ENCODE results near the gene C4orf36. TPM values are rescaled to one million over a fixed set of nuclear protein-coding genes. Genes with fewer than 3 reads are reported as not detected.

C4orf36 gene
- polyA plus RNA-seq, 1 donor: 0.35 TPM

DNA sequence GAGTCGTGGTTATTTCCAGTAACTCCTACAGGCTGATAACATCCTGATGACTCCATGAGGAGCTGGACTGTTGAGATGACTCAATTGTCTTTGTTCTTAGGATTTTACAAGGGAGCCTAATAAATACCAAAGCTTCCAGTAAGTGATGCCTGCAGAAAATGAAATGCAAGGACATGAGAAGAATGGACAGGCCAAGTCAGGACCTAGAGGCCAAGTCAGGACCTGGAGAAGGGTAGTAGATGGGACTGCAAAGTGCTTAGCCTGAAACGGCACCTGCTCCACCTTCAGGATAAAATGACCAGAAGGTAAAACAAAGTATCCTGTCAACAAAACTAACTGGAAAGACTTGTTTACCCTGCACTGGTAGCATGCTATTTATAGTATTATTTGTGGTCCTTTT, 36.6 kb downstream of the C4orf36 start:
- no peak for DNase-seq

DNA sequence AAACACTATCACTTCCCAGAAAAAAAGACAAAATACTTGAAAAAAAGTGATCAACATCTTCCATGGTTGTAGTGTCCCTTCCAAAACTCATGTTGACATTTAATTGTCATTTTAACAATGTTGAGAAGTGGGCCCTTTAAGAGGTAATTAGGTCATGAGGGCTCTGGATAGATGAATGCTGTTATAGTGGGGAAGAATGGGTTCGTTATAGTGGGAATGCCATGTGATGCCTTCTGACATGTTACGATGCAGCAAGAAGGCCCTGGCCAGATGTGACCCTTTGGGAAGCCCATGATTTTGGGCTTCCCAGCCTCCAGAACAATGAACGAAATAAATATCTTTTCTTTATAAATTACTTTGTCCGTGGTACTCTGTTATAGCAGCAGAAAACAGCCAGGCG, 39.0 kb downstream of the C4orf36 start:
- no peak for DNase-seq

DNA sequence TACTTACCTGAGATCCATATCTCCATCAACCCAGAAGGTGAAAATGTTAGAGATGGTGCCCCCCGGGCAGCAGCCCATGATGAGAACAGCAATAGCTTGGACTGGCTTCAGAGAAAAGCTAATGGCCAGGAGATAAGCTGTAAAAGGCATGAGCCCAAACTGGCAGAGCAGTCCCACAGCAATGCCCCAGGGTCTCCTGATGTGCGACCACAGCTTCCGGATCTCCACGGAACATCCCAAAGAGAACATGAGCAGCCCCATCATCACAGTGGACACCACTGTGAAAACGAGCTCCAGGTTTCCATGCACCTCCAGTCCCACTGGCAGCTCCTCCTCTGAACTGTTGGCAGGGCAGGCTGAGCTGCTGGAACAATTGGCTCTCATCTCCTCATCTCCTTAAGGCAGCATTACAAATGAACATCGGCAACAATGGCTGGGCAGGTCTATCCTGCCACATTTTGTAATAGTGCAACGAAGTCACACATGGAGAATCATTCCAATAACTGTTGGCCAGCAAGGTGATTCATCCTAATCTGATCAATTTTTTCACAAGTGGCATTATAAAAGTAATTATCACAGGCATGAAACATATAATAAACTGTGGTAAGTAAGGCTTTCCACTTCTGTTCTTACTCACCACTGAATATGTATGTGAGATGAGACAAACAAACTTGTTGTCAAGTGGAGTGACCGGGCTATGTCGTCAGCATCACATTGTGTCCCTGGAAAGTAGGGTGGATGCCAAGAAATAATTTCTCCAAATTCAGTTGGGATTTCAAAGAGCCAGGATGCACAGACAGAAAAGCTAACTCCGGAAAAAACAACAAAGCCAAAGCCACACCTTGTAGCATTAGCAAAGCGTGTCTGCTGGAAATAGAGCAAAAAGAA, 43.2 kb downstream of the C4orf36 start, which contains the start of gene SLC10A6:
Gene SLC10A6 (minus strand): TSS at position 653 of the 888 bp plus-strand sequence. CDS start 269 bp downstream, at position 384.
- DNase-seq: peak; percentile 38

DNA sequence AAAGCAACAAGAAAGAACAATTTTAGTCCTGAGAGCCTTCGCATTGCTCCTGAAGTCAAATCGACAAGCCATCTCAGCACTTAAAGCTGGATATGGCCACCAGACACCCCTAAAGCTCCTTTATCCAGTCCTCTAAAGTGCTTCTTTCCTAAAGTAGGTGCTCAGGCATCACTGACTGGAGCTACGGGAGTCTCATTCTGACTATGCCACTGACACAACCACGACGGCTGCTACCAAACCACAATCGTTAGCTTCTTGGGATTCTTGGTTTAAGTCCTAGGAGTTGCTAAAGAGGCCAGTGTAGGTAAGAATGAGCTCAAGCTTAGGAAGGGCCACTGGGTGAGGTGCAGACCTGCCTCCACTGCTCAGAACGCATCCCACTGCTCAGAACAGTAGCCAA, 44.1 kb downstream of the C4orf36 start:
- no peak for DNase-seq

DNA sequence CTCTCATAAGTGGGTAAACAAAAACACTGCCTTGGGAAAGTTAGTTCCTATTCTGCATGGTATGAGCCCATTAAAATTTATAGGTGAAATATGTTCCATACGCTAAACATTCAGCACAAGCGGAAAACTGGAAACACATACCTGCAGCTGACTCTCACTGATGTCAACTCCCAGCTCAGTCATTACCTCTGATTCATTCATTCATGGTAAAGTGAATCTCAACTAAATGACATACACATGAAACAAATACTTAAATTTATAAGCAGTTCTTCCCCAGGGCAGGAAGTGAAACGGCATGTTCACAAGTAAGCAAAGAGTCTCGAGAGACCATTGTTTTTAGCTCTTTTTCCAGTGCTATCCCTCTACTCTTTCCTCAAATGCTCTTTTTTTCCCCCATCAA, 44.7 kb downstream of the C4orf36 start:
- DNase-seq: peak; percentile 12

DNA sequence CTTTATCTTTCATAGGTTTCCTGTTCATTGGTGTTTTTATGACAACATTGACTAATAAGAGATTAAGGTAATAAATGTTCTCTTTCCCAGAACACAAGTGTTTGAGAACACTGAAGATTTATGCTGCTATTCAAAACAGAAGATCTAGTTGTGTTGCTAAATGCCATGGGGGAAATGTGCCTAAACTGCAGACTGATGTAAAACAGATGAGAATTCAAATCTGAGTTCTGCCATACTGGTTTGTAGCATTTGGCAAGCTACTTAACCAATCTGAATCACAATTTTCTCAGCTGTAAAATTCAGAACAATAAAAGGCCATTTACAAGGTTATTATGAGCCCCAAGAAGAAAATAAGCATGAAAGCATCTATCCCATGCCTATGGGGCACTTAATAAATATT, 45.3 kb downstream of the C4orf36 start:
- DNase-seq: no peak

DNA sequence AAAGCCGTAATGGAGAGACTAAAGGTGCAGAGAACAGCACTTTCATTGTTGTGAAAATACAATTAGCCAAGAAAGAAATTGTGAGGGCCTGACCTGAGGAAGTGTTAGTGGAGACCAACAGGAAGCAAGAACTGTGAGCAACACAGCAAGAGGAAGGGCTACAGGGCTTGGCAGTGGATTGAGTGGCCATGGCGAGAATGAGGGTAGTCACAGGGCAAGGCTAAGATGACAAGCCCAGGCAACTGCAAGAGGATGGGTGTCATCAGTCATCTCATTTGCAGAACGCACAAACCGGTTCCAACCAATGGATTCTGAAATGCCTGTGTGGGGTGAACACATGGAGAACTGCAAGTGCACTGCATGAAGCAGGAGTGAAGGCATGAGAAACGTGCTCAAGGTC, 46.6 kb downstream of the C4orf36 start:
- no peak for DNase-seq

DNA sequence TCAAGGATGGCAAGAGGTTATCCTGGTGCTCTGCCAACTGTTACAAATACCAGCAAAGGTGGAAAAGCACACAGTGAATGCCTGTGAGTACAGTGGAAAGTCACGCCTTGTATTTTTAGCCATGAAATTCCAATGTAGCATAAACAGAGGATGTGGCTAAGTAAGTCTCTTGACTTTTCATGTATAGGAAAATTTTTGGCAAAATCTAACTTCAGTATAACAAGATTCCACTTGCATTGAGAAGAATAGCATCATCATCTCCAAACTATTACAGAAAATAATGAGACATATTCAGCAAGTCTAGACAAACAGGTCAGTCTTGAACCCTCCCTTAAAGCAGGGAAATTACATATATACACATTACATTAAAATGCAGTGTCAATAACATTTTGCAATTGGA, 50.9 kb downstream of the C4orf36 start:
- DNase-seq: no peak

DNA sequence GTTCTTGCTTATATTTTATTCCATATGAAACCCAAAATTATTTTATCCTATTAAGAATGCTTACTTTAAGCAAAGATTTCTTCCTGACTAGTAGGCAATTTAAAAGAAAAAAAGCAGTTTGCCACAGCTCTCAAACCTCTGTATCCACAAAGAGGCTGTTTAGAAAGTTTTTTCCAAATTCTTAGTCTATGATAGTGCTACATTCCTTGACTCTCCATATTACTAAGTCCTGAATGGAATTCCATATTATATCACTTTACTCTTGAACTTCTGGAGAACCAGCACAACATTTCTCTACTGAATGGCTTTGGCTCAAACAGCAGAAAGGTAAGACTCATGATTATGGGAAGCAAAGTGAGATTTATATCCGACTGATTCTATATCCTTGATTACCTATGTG, 51.4 kb downstream of the C4orf36 start:
- no peak for DNase-seq

DNA sequence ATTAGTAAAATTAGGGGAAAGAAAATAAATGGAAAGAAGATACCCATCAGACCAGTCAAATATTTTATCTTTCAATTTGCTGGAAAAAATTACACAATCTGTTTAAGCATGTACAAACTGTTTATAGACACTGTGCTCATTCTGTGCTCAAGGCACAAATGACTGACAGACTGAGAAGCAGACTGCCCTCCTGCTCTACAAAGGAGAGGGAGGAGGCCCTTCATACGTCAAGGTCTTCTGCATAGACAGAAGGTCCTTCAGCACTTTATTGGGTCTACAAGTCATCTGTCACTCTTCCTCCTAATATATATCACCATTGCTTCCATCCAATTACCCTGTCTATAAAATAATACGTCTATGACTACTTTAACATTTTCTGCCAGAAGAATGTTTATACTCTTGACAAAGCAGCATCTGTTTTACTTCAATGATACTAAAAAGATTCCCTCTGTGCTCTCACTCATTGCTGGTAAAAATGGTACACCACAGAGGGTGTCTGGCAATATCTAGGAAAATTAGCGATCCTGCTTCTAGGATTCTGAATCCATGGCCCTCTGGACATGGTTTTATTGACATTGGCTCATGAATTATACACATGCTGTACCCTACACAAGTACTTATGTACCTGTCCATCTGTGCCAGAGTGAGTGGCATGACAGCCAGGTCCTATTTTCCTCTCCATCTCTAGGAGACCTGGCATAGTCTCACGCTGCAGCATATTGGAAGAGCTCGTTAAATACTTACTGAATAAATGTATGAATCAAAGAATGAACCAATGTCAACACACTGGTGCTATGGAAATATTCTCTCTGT, 54.3 kb downstream of the C4orf36 start:
- no peak for DNase-seq

DNA sequence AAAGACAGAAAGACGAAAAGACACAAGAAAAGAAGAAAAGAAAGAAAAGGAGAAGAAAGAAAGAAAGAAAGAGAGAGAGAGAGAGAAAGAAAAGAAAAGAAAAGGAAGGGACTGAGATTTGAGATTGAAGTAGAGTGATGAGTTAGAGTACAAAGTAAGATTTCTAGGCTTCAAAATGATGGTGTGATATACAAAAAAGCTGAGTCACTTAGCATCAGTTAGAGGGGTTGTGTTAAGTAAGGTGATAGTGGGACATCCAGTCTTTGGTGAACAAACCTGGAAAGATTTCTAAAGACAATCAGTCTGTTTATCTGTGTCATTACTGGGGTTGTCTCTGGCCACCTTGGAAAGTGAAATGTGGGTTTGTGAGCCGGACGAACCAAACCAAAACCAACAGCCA, 56.5 kb downstream of the C4orf36 start:
- no peak for DNase-seq

DNA sequence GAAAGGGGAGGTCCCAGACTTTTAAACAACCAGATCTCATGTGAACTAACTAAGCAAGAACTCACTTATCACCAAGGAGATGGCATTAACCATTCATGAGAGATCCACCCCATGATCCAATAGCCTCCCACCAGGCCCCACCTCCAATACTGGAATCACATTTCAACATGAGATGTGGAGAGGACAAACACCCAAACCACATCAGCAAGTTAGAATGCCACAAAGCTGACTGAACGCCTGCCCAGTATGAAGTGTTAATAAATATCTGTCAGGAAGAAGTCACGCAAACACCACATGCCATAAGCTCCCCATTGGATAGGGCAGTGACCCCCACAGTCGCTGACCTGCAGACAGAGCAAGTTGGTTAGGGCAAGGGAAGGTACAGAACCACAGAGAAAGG, 57.3 kb downstream of the C4orf36 start:
- no peak for DNase-seq

DNA sequence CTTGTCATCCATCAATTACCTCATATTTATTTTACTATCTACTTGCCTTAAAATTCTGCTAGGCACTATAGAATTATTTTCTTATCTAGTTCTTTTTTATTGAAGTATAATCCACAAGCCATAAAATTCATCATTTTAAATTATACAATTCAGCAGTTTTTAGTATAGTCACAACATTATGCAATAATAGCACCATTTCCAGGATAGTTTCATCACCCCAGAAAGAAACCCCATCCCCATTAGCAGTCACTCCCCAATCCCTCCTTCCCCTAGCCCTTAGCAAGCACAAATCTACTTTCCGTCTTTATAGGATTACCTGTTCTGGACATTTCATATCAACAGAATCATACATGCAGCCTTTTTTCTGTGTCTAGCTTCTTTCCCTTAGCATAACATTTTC, 58.6 kb downstream of the C4orf36 start:
- DNase-seq: no peak

DNA sequence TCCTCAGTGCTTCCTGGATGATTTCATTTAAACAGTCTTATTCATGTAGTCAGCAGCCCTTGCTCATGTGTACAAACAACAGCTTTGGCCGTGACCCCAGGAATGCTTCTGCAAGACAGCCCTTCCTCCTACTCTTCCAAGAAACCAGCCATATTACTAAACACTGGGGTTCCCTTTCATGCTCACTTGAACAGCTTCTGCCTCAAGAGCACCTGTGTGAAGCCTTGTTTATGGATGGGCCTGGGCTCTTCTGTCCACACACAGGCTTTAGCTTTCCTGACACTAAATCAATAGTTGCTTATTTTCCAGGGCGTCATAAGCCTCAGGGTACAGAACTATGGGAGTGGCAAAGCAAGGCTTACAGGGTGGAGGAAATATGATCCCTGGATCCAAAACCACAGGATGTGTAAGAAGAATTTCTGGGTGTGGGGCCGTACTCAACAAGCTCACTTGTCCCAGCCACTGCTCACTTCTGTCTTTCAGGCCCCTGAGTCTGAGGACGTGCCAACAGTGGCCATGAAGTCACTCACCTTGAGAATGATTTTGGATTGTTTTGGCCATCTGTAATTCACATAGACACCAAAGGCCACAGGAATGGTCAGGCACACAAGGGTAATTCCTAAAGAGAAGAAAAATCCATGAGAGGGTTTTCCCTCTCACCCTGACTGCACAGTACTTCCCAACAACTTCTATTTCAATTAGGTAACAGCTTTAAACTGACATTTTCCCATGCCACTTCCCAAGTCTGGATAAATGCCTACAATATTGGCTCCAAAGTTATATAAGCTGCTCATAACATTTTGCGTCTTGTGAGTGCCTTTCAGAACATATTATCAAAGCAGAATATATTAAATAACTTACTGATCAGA, 60.7 kb downstream of the C4orf36 start:
- no peak for DNase-seq

Other genes with a start within 250 kb of the C4orf36 start
- gene SLC10A6, start 43.0 kb downstream of the C4orf36 start, polyA plus RNA-seq (ENCODE audit: insufficient read length): 0.26 TPM
- gene AFF1, start 42.6 kb upstream of the C4orf36 start, polyA plus RNA-seq (ENCODE audit: insufficient read length): 28.8 TPM